Measurements from ENCODE around the gene AGXT2. TPM values are rescaled to one million over a fixed set of nuclear protein-coding genes. Genes with fewer than 3 reads are reported as not detected.

AGXT2 gene
- not detected in 2 replicates for total RNA-seq

GRCh38 chr5:35047785-35048404 is at the start of gene AGXT2:
TSS of gene AGXT2 (minus strand) at chr5:35047949. CDS start at chr5:35047892, 57 bp downstream.

Other genes starting within 250 kb of the AGXT2 start
- 0.15 TPM in 1 of 2 replicates, not detected in the other for gene TTC23L, start 208.8 kb downstream of the AGXT2 start, total RNA-seq
- gene RAD1, start 132.4 kb downstream of the AGXT2 start, total RNA-seq: 17.3 and 23.7 TPM in 2 replicates
- 47.7 and 49.7 TPM in 2 replicates for gene BRIX1, start 132.2 kb downstream of the AGXT2 start, total RNA-seq
- gene DNAJC21, start 118.4 kb downstream of the AGXT2 start, total RNA-seq: 28.3 and 42.9 TPM in 2 replicates
- gene PRLR, start 182.5 kb upstream of the AGXT2 start, total RNA-seq: not detected in 2 replicates

Measured in epithelial cell of umbilical artery (primary cell).